HG03460 (cell line): Measurements from ENCODE around the gene HERPUD2.
A peak's percentile ranks its signal among the peaks of the same experiment; 100 is the strongest.

Source experiments
- ATAC-seq: cut with Tn5 transposase; IDR thresholded peaks from one replicate; pipeline ENCODE4 v1.9.1; 2021; ENCODE audit not compliant: unreplicated experiment

The HERPUD2 gene, protein sequence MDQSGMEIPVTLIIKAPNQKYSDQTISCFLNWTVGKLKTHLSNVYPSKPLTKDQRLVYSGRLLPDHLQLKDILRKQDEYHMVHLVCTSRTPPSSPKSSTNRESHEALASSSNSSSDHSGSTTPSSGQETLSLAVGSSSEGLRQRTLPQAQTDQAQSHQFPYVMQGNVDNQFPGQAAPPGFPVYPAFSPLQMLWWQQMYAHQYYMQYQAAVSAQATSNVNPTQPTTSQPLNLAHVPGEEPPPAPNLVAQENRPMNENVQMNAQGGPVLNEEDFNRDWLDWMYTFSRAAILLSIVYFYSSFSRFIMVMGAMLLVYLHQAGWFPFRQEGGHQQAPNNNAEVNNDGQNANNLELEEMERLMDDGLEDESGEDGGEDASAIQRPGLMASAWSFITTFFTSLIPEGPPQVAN

DNA sequence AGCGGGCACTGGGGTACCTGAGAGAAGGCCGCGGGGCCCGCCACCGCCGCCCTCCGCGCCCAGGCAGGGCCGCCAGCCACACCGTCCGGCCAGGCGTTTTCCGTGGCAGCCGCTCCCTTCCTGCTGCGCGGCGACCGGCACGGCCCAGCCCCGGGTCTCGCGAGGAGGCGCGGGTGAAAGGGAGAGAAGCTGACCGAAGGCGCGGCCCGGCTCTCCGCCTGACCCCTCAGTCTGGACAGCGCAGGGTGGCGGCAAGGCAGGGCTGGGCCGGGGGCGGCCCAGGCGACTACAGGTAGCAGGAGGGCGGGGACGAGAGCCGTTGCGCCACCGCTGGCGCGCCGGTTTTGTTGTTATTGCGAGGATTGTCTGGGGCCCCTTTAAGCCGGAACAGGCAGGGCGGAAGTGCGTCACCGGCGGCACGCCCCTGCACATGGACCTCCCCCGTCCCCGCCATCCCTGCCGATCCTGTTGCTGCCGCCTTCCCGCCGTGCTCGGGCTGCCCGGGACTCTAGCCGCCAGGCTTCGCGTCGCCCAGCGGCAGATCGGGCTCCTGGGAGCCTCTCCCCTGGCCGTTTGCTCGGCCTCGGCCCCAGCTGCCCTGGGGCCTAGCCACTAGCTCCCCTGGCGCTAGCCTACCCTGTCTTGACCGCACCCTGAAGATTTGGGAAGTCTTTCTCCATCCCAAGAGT lies at the start of gene HERPUD2:
TSS of gene HERPUD2 (minus strand) at position 352 of the 689 bp plus-strand sequence. CDS start 805 bp downstream, outside the sequence.
- ATAC-seq, result peak; percentile 87

DNA sequence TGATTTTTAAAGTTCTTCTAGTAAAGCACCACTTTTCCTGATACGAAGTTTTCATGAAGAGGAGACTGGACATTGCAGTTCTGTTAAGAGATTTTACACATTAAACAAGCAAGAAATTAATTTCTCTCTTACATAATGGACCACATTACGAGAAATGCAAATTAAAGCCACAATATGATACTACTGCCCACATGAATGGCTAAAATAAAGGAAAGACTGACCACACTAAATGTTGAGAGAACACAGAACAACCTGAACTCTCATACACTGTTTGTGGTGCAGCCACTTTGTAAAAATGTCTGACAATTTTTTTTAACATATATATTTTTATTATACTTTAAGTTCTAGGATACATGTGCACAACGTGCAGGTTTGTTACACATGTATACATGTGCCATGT lies 44.0 kb upstream of the HERPUD2 start:
- ATAC-seq, result no peak

DNA sequence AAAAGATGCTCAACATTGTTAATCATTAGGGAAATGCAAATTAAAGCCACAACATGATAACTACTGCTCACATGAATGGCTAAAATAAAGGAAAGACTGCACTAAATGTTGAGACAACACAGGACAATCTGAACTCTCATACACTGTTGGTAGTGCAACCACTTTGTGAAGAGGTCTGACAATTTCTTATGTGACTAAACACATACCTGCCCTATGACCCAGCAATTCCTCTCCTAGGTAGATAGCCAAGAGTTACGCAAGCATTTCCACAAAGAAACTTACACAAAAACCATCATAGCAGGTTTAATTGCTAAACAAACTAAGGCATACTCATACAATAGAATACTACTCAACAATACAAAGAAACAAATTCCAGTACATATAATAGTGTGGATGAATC lies 41.8 kb upstream of the HERPUD2 start:
- no peak for ATAC-seq

DNA sequence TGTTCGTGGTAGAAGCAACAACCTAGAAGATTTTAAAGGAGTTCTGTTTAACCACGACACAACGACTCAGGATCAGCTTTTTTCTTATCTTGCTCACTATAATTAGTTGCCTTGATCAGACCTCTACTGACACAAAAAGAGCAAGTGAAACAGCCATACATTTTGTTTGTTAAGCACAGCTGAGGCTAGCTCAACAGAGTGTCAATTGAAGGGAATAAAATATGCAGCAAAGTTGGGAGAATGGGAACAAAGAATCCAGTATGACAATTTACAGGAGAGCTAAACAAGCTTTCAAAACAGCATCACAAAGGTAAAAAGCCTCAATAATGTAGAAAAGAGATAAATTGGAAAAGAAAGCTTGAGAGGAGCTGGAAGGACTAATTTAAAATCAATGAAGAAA lies 40.5 kb upstream of the HERPUD2 start:
- ATAC-seq, result no peak

DNA sequence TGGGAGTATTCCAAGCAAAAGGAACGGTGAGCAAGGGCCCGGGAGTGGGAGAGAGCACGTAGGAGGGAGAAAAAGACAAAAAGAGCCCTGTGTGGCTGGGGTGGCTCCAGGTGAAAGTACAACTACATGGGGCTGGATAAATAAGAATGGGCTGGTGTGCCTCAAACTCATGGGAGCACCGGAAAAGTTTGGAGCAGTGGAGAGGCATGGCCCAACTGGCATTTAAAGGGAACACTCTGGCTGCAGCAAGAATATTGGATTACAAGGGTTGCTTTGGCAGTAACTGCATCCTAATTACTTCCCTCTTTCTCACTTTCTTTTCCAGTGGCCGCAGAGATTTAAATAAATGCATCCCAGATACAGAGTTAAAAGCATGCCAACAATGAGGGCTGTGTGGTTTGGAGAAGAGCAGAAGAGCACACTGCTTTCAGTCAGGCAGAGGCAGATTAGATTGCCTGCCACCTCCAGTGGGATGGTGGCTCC lies 39.1 kb upstream of the HERPUD2 start:
- ATAC-seq, result no peak

DNA sequence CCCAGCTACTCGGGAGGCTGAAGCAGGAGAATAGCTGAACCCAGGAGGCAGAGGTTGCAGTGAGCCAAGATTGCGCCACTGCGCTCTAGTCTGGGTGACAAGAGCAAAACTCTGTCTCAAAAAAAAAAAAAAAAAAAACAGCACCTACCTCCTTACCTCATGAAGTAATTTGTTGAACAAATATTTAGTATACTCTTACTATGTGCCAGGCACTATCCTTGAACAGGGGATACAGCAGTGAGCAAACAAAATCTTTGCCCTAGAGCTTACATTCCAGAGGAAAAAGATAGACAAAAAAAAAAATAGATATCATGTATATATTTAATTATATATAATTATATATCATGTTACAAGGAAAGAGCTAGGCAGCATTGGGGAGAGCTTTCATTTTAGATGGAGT lies 36.4 kb upstream of the HERPUD2 start:
- ATAC-seq, result no peak

DNA sequence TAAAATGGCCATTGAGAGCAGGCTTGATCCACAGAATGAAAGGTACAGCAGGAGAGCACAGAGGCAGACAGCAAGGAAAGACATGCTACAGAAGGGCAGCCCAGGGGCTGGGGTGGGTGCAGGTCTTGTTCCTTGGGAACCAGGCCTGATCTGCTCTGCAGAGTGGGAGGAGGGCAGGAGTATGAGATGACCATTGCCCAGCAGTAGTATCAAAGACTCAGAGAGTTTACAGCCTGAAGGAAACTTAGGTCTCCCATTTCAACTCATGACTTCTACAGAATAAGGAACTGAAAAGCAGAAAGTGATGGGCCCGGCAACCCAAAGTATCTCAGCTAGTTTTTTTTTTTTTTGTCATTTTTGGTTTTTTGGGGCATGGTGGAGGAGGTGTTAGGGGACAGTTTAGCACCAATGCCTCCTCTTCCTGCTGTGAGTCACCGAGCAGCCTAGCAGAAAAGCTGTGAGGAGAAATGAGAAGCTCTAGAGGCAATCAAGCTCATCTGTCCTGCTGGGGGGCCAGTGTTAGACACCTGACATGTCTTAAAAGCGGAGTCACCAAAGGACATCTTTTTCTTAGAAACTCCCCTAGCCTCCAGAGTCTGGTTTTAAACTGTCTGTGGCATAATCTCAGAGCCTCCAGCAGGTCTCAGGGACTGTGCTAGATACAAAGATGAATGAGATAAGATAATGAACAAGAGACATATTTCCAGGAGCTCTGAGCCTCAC lies 34.3 kb upstream of the HERPUD2 start:
- peak; percentile 60 for ATAC-seq

DNA sequence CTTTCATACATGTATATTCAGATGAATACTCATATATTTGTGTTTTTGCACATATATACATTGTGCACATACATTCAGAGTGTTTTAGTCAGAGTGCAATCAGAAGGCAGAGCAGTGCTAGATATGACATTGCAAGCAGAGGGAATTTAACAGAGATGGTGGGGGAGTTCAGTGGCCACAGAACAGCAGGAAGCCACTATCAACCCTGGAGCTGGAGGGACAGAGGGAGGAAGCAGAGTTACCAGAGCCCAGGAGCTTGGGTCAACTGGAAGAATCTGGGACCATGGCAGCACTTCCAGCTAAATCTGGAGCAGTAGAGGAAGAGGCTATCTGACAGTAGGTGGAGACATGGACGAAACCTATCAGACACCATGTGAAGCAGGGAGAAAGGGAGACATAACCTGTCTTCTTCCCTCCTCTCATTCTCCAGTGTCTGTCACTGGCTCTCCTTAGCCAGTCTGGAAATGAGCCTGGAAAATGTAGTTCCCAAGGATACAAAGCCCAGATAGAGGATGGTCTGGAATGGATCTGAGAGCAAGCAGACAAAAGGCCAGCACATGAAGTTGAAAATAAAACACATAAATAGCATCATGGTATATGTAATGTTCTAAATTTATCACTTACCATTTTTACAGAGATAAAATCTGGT lies 33.6 kb upstream of the HERPUD2 start:
- ATAC-seq, result no peak

DNA sequence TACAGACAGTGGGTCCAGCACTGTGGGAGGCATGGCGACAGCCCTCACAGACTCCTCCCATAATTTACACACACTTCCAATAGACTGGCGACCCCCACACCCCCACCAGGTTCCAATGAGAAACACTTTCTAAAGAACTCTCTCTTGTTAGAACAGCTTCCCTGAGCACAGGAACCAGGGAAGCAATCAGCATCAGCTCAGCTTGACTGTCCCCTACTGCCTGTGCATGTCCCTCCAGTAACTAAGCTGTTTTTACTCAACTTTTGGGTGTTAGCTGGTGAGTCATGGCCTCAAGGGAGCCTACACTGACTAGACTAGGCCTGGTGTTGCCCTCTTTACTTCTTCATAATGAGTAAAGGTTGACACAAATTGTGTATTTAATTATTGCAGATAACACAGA lies 32.6 kb upstream of the HERPUD2 start:
- peak; percentile 13 for ATAC-seq

DNA sequence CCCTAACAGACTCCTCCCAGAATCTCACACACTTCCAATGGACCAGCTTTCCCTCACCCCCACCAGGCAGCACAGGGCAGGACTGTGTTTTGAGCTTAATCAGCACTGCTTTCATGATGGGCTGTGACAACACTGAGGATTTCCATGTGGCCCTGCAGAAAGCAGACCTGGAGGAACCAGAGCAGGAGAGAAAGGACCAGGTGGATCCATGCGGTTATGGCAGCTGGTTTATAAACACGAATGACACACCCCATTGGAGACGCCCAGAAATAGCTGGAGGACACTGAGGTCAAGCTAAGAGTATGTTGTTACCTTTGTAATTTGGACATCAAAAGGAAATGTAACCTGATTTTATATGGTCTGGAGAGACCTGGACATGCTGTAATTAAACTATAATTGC lies 31.7 kb upstream of the HERPUD2 start:
- no peak for ATAC-seq

DNA sequence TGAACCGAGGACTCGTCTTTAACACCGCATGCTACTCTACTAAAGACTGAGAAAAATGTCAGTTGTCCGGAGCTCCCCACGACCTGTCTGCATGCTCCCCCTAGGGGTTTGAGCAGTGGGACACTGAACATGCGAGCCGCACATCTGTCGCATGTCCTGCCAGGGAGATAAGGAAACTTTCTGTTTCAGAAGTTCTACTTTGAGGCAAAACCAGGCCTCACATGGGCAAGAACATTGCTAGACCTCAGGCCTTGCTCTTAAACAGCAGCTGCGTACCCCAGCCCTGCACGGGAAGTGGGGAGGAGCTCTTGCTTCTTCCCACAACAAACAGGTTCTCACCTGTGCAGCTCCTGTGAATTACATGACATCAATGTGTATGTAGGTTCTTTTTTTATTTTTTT lies 30.3 kb upstream of the HERPUD2 start:
- peak; percentile 36 for ATAC-seq

DNA sequence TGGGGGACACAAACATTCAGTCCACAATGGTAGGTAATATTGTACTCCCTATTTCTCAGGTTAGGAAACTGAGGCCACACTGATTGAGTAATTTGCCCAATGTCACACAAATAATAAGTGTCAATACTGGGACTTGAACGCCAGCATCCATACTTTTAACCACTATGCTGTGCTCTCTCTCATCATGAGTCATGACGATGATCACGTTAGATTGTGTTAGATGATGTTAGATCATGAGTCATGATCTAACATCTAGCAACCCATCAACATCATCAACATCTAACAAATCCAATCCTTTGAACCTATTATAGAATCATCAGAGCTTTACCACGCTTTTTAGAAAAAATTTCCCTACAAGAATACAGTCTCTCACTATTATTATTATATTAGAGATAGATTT lies 28.1 kb upstream of the HERPUD2 start:
- no peak for ATAC-seq

DNA sequence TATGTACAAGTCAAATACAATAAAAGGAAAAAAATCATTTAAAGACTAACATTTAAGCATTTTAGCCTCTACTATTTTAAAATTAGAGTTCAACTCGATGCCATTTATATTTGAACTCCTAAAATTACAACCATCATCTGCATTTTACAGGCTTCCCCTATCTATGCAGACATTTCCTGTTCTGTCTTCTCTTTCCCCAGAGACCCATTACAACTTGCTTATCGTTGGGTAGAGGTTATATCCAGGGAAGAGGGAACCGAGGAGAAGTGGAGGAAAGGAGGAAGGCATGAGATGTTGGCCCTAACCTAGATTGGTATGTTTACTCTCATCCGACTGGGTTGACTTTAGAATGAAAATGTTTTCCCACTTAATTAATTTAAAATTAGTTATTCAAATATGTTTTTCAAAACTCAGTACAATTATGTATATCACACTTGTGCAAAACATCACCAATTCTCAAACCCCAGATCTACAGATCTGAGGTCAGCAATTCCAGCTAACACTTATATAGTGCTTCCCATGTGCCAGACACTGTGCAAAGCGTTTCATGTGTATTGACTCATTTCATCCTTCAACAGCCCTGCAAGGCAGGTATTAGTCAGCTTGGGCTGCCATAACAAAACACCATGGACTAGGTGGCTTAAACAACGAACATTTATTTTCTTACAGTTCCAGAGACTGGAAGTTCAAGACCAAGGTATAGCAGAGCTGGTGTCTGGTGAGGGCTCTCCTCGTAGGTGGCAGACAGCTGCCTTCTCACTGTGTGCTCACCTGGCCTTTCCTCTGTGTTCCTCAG lies 27.3 kb upstream of the HERPUD2 start:
- ATAC-seq, result no peak

DNA sequence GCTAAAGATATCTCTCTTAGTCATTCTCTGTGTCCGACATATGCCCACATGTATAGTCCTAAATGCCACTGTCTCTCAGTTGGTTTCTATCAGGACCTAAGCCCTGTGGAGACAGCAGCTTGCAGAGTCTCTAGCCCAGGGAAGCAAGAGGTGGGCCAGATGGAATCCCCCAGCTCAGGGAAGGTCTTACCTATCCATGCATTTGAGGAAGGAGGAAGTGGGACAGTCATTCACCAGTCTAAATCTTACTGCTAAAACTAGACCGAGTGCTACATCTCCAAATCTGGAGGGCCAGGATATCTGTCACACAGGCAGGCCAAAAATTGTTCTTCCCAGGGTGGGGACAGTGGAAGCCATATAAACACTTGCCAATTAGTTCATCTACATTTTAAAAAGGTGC lies 26.4 kb upstream of the HERPUD2 start:
- no peak for ATAC-seq

DNA sequence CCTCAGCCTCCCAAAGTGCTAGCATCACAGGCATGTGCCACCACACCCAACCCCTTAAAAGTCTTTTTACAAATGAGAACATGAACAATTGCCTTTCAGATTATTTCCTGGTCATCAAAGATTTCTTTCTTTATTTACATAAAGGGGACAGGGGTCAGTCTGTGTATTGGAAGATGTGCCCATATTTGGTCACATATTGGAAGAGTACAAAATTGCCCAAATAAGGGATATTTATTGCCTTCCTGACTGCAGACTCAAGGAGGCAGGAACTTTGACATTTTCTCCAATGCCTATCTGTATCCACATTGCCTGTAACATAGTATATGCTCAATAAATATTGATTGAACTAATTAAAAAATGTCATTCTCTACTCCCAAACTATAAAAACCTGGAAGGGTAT lies 25.9 kb upstream of the HERPUD2 start:
- no peak for ATAC-seq

DNA sequence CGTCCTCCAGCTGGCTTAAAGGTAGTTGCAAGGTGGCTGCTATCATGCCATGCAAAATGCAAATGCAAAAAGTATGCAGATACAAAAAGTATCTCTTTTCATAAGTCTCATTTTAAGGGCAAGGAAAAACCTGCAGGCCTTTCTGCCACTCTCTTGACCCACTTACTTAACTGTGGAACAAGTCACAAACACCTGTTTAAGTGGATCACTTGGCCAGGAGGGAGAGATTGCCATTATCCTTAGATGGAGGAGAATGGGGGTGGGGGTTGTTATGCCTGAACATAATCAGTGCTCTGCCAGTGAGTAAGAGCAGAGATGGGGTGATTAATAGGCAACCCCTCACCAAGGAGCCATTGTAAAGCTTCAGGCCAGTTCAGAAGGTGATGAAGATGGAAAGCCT lies 25.1 kb upstream of the HERPUD2 start:
- ATAC-seq, result no peak

DNA sequence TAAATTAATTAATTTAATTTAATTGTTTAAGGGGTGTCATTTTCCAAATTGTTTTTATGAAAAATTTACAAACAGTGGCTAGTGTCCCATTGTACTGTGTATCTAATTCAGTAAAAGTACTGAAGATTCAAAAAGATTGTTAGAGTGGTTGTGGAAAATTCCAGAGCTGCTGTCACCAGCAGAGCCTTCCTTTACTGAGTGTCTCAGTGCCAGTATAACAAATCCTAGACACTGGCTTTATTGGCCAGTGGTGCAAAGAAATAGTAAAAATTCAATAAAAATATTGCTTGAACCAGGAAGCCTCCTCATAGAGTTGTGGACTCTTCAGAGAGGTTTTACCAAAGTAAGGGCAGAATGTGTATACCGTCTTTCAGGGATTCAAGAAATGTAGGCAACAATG lies 23.1 kb upstream of the HERPUD2 start:
- ATAC-seq, result no peak

DNA sequence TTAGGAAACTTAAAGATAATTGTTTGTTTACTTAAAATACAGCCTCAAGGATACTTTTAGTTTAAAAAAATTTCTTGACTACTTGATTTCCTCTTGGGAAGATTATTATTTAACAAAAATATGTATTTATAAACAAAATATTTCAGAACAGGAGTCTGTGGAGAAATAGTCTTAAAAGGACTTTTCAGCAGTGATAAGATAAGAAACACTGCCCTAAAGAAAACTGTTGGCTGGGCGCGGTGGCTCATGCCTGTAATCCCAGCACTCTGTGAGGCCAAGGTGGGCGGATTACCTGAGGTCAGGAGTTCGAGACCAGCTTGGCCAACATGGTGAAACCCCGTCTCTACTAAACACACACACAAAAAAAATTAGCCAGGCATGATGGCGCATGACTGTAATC lies 22.6 kb upstream of the HERPUD2 start:
- ATAC-seq, result no peak

DNA sequence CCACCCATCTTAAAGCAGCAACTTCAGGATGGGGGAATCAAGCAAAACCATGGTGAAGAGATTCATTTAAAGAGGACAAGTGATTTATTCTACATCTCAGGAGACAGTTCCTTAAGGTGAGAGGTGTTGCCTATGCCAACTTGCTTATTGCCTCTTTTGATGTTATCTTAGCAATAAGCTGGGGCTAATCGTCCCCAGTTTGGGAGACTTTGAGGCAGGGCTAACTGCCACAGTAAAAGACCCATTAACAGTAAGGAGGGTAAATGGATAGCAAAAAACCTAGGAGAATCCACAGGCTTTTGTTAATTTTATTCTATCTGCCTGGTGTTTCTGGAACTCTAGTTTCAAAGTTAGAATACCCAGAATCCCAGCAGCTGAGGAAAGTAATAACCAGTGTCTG lies 22.1 kb upstream of the HERPUD2 start:
- no peak for ATAC-seq

DNA sequence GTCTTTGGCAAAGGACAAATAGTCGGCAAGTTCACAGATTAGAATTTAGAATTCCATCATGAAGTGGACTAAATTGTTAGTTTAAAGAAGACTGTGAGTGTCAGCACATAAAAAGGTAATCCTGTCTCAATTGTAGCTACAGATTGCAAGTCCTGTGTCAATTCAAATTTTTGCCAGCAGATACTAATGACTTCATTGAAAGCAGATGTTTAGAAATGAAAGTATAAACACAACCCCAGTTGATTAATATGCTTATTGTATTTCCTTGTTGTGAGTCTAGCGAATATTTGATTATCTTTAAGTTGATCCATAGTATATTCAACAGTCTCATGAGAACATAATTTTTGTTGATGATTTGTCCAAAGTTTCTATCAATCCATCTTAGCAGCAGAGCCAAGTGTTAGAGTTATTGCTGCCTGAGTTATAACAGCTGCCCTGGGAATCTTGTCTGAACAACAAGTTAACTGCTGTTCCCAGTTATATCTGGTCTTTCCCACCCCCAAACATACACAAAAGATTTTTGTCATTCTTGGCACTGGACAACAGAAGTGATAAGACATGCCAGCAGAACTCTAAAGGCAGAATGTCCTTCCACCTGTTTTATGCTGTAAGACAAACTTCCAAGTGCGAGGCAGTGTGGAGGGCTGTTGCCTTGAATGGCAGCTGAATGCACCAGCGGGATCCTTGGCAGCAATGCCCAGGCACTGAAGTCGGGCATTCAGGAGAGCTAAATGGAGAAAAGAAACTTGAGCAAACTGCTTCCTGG lies 21.3 kb upstream of the HERPUD2 start:
- no peak for ATAC-seq
